H9 (cell line): ENCODE measurements around the gene HLA-G. TPM values are rescaled to one million over a fixed set of nuclear protein-coding genes. Genes with fewer than 3 reads are reported as not detected.
A peak's percentile ranks its signal among the peaks of the same experiment; 100 is the strongest.

Experiments
- DNase-seq: peaks from one replicate; pipeline ENCODE4 v3.0.0-alpha.2; 2017
- H2AFZ ChIP-seq: one replicate; pipeline ENCODE4 v1.6.1; 2013; ENCODE audit warnings: mild to moderate bottlenecking, low read length, control low read depth, moderate library complexity
- H2AK5ac ChIP-seq: 2 replicates; pipeline ENCODE4 v1.6.1; 2013; ENCODE audit warnings: low read length, control low read depth, mixed read lengths; ENCODE audit not compliant: insufficient read length
- H2BK120ac ChIP-seq: one replicate; pipeline ENCODE4 v1.6.1; 2013; ENCODE audit warnings: low read depth, mild to moderate bottlenecking, low read length, control low read depth, inconsistent platforms; ENCODE audit not compliant: poor library complexity, severe bottlenecking
- H2BK12ac ChIP-seq: 2 replicates; pipeline ENCODE4 v1.6.1; 2013; ENCODE audit warnings: low read length, control low read depth, mixed read lengths, low read depth; ENCODE audit not compliant: insufficient read length
- H2BK15ac ChIP-seq: 2 replicates; pipeline ENCODE4 v1.6.1; 2013; ENCODE audit warnings: low read depth, low read length, control low read depth
- H2BK20ac ChIP-seq: one replicate; pipeline ENCODE4 v1.6.1; 2013; ENCODE audit warnings: low read depth, mild to moderate bottlenecking, low read length, control low read depth, inconsistent platforms; ENCODE audit not compliant: poor library complexity, severe bottlenecking
- H2BK5ac ChIP-seq: 2 replicates; pipeline ENCODE4 v1.6.1; 2013; ENCODE audit warnings: low read length, control low read depth, mixed read lengths; ENCODE audit not compliant: insufficient read length
- H3K14ac ChIP-seq: 2 replicates; pipeline ENCODE4 v1.6.1; 2013; ENCODE audit warnings: low read length, control low read depth; ENCODE audit not compliant: insufficient read depth
- H3K18ac ChIP-seq: 2 replicates; pipeline ENCODE4 v1.6.1; 2013; ENCODE audit warnings: low read depth, mild to moderate bottlenecking, mixed read lengths, low read length, control low read depth; ENCODE audit not compliant: insufficient read length
- H3K23ac ChIP-seq: 2 replicates; pipeline ENCODE4 v1.6.1; 2013; ENCODE audit warnings: low read length, control low read depth, mixed read lengths, low read depth; ENCODE audit not compliant: insufficient read length
- H3K23me2 ChIP-seq: 2 replicates; pipeline ENCODE4 v1.6.1; 2013; ENCODE audit warnings: low read depth, mild to moderate bottlenecking, mixed read lengths, low read length, control low read depth; ENCODE audit not compliant: insufficient read length, poor library complexity, severe bottlenecking
- H3K27ac ChIP-seq: 2 replicates; pipeline ENCODE4 v1.5.1; 2013; ENCODE audit warnings: low read length, control low read depth, mixed read lengths, low read depth; ENCODE audit not compliant: insufficient read length
- H3K27me3 ChIP-seq: 2 replicates; pipeline ENCODE4 v1.6.1; 2013; ENCODE audit warnings: low read length, control low read depth, inconsistent platforms; ENCODE audit not compliant: insufficient read depth
- H3K4ac ChIP-seq: 2 replicates; pipeline ENCODE4 v1.6.1; 2013; ENCODE audit warnings: low read depth, mild to moderate bottlenecking, control low read depth, inconsistent platforms, low read length, moderate library complexity
- H3K4me1 ChIP-seq: 2 replicates; pipeline ENCODE4 v1.6.1; 2013; ENCODE audit warnings: low read length, control low read depth, inconsistent platforms; ENCODE audit not compliant: insufficient read depth
- H3K4me2 ChIP-seq: 2 replicates; pipeline ENCODE4 v1.6.1; 2013; ENCODE audit warnings: low read length, control low read depth, mixed read lengths; ENCODE audit not compliant: insufficient read length, insufficient read depth
- H3K56ac ChIP-seq: 2 replicates; pipeline ENCODE4 v1.6.1; 2013; ENCODE audit warnings: low read depth, mild to moderate bottlenecking, mixed read lengths, low read length, control low read depth; ENCODE audit not compliant: insufficient read length
- H3K79me1 ChIP-seq: 2 replicates; pipeline ENCODE4 v1.6.1; 2013; ENCODE audit warnings: low read depth, mild to moderate bottlenecking, moderate library complexity, low read length, control low read depth, inconsistent platforms; ENCODE audit not compliant: insufficient read depth, poor library complexity, severe bottlenecking
- H3K79me2 ChIP-seq: 2 replicates; pipeline ENCODE4 v1.6.1; 2013; ENCODE audit warnings: low read length, control low read depth, inconsistent platforms; ENCODE audit not compliant: insufficient read depth
- H3K9ac ChIP-seq: 2 replicates; pipeline ENCODE4 v1.6.1; 2013; ENCODE audit warnings: low read length, control low read depth, mixed read lengths; ENCODE audit not compliant: insufficient read length; ENCODE audit errors: extremely low read depth
- H3K9me3 ChIP-seq: one replicate; pipeline ENCODE4 v1.6.1; 2013; ENCODE audit warnings: low read depth, low read length, inconsistent platforms; ENCODE audit not compliant: control insufficient read depth
- H3T11ph ChIP-seq: one replicate; pipeline ENCODE4 v1.6.1; 2013; ENCODE audit warnings: mild to moderate bottlenecking, low read length, control low read depth, inconsistent platforms
- H4K20me1 ChIP-seq: one replicate; pipeline ENCODE4 v1.6.1; 2013; ENCODE audit not compliant: control insufficient read depth, insufficient read length, insufficient read depth
- H4K5ac ChIP-seq: 2 replicates; pipeline ENCODE4 v1.6.1; 2013; ENCODE audit warnings: low read depth, mild to moderate bottlenecking, mixed read lengths, low read length, control low read depth; ENCODE audit not compliant: insufficient read length
- H4K8ac ChIP-seq: replicated peaks from 2 replicates; pipeline ENCODE4 v1.6.1; 2013; ENCODE audit warnings: low read length, control low read depth, mixed read lengths, low read depth; ENCODE audit not compliant: insufficient read length
- H4K91ac ChIP-seq: 2 replicates; pipeline ENCODE4 v1.6.1; 2013; ENCODE audit warnings: low read depth, mild to moderate bottlenecking, moderate library complexity, mixed read lengths, low read length, control low read depth; ENCODE audit not compliant: insufficient read length
- H3K27ac Mint-ChIP-seq, 3 experiments: 2 replicates in 2 of 3; 3 replicates in 1 of 3; pipeline ENCODE4 v1.8.0; 2020 to 2021; ENCODE audit warnings: mixed read lengths in 3 of 3, mild to moderate bottlenecking in 1 of 3, moderate library complexity in 1 of 3
- H3K27me3 Mint-ChIP-seq: 2 replicates; pipeline ENCODE4 v1.8.0; 2021; ENCODE audit warnings: low read depth, mild to moderate bottlenecking, moderate library complexity, mixed read lengths
- H3K36me3 Mint-ChIP-seq, 3 experiments: 2 replicates in 2 of 3; 3 replicates in 1 of 3; pipeline ENCODE4 v1.8.0; 2020 to 2021; ENCODE audit warnings: low read depth in 3 of 3, mixed read lengths in 3 of 3; ENCODE audit not compliant: insufficient read depth in 1 of 3
- H3K4me1 Mint-ChIP-seq, 2 experiments: 2 replicates each; pipeline ENCODE4 v1.8.0; 2020; ENCODE audit warnings: mixed read lengths in 2 of 2
- H3K4me3 Mint-ChIP-seq, 2 experiments: 2 replicates in 1 of 2; 3 replicates in 1 of 2; pipeline ENCODE4 v1.8.0; 2020 to 2021; ENCODE audit warnings: mild to moderate bottlenecking in 2 of 2, mixed read lengths in 2 of 2, moderate library complexity in 1 of 2
- H3K9me3 Mint-ChIP-seq, 2 experiments: 2 replicates in 1 of 2; 3 replicates in 1 of 2; pipeline ENCODE4 v1.8.0; 2020; ENCODE audit warnings: mild to moderate bottlenecking in 2 of 2, mixed read lengths in 2 of 2, moderate library complexity in 1 of 2
- CTCF ChIP-seq: fragments of 200-600 bp; sonication (generic); conservative IDR thresholded peaks from 3 replicates; pipeline ENCODE4 v1.8.0; 2021; ENCODE audit warnings: antibody characterized with exemption, mild to moderate bottlenecking
- WGBS: extraction: QIAGEN DNeasy Blood & Tissue Kit; methylation state at CpG from one replicate; pipeline ENCODE4 v1.1.7; 2013; ENCODE audit warnings: missing lambda C conversion rate, low lambda C conversion rate, mixed read lengths; ENCODE audit not compliant: insufficient read length; ENCODE audit errors: extremely low coverage; 5-methylcytosine and 5-hydroxymethylcytosine counted together
- total RNA-seq: library from RNA; stranded (reverse); gene quantifications from 2 replicates; pipeline ENCODE4 v1.2.1, GENCODE V29; 2021

HLA-G gene
- total RNA-seq, 1 experiment from 2014 or later, result 2.7 TPM

- no peak overlapping the region for H3K56ac ChIP-seq
- no peak overlapping the region for H3T11ph ChIP-seq
- H3K4me2 ChIP-seq, result no peak overlapping the region
- no peak overlapping the region for H3K14ac ChIP-seq
- no peaks in the 10 kb centered on the region for H4K20me1 ChIP-seq
- no peak overlapping the region for H3K4ac ChIP-seq
- H2AFZ ChIP-seq, result no peak overlapping the region
- no peak overlapping the region for H2BK5ac ChIP-seq
- H2BK20ac ChIP-seq, result no peak overlapping the region
- H3K27me3 ChIP-seq, result no peaks in the 10 kb centered on the region
- no peak overlapping the region for H3K27ac ChIP-seq
- H3K4me1 ChIP-seq, result no peaks in the 10 kb centered on the region
- H4K8ac ChIP-seq, result no peak overlapping the region
- no peak overlapping the region for H4K91ac ChIP-seq
- no peaks in the 10 kb centered on the region for H3K23me2 ChIP-seq
- H2AK5ac ChIP-seq, result no peak overlapping the region
- no peak overlapping the region for H4K5ac ChIP-seq
- no peak overlapping the region for H3K23ac ChIP-seq
- H3K27me3 Mint-ChIP-seq, result peaks cover 7% of the 10 kb centered on the region; the same call in 1 of the 2 replicates
- no peak for DNase-seq
- WGBS, result no CpG with 5 or more reads among the region's 9 CpGs
- no peak overlapping the region for H3K9ac ChIP-seq
- no peak overlapping the region for H3K4me3 Mint-ChIP-seq
- no peaks in the 10 kb centered on the region for H3K79me2 ChIP-seq
- H3K4me1 Mint-ChIP-seq, result no peaks in the 10 kb centered on the region
- no peak overlapping the region for H2BK12ac ChIP-seq
- H3K9me3 Mint-ChIP-seq, result no peaks in the 10 kb centered on the region
- H3K18ac ChIP-seq, result no peak overlapping the region
- H3K36me3 Mint-ChIP-seq, result no peaks in the 10 kb centered on the region; a peak in 1 of 7 replicates
- H2BK120ac ChIP-seq, result no peak overlapping the region
- H3K79me1 ChIP-seq, result no peaks in the 10 kb centered on the region
- no peak overlapping the region for H2BK15ac ChIP-seq
- peak overlapping the region in 1 of 3 experiments; percentile 60; a peak in 1 of 7 replicates for H3K27ac Mint-ChIP-seq
- TF ChIP-seq CTCF, result no peak
- H3K9me3 ChIP-seq, result no peaks in the 10 kb centered on the region
Measured at GRCh38 chr6:29814379-29815117, 13.1 kb upstream of the HLA-G start.
